GM15510 (cell line): ENCODE results near the gene LARP6.

Experiments used
- POLR2A ChIP-seq: IDR thresholded peaks from 3 replicates; pipeline ENCODE4 v1.6.1; 2011; ENCODE audit warnings: borderline replicate concordance; ENCODE audit not compliant: insufficient read length; ENCODE audit errors: extremely low read depth

LARP6 gene

GRCh38 chr15:70867911-70868467, 14.0 kb upstream of the LARP6 start:
- no peak for TF ChIP-seq POLR2A

GRCh38 chr15:70866982-70867641, 13.2 kb upstream of the LARP6 start:
- TF ChIP-seq POLR2A, result no peak

- TF ChIP-seq POLR2A, result no peak
Observed at GRCh38 chr15:70863450-70864218, 9.7 kb upstream of the LARP6 start.

GRCh38 chr15:70859998-70860397, 6.0 kb upstream of the LARP6 start:
- TF ChIP-seq POLR2A, result no peak

- no peak for TF ChIP-seq POLR2A
Observed at GRCh38 chr15:70859322-70859908, 5.5 kb upstream of the LARP6 start.

- TF ChIP-seq POLR2A, result no peak
Observed at GRCh38 chr15:70857562-70858285, 3.8 kb upstream of the LARP6 start.

GRCh38 chr15:70856884-70857561, 3.1 kb upstream of the LARP6 start:
- no peak for TF ChIP-seq POLR2A

- TF ChIP-seq POLR2A, result no peak
Observed at GRCh38 chr15:70856177-70856883, 2.4 kb upstream of the LARP6 start.

GRCh38 chr15:70855764-70856163, 1.8 kb upstream of the LARP6 start:
- TF ChIP-seq POLR2A, result no peak

- no peak for TF ChIP-seq POLR2A
Observed at GRCh38 chr15:70854666-70854976, 664 bp upstream of the LARP6 start.

GRCh38 chr15:70853318-70853972, 512 bp downstream of the LARP6 start:
- TF ChIP-seq POLR2A, result no peak

- TF ChIP-seq POLR2A, result no peak
Observed at GRCh38 chr15:70852501-70853317, 1.2 kb downstream of the LARP6 start.

- TF ChIP-seq POLR2A, result no peak
Observed at GRCh38 chr15:70851889-70852288, 2.1 kb downstream of the LARP6 start.
